Iris pigment epithelial cell (primary cell): ENCODE data around the gene RAET1L.
"Not testable (repeated sequence)": the region's sequence is repeated elsewhere in the genome, so short reads cannot be mapped to it uniquely, and the experiment has no call there.

ENCODE experiments used
- DNase-seq: peaks from one replicate; pipeline ENCODE4 v3.0.0-alpha.2; 2011; ENCODE audit warnings: low read depth

Gene RAET1L

GRCh38 chr6:150016324-150017185 is 8.8 kb downstream of the RAET1L start:
- DNase-seq, result peak; percentile 48

DNA sequence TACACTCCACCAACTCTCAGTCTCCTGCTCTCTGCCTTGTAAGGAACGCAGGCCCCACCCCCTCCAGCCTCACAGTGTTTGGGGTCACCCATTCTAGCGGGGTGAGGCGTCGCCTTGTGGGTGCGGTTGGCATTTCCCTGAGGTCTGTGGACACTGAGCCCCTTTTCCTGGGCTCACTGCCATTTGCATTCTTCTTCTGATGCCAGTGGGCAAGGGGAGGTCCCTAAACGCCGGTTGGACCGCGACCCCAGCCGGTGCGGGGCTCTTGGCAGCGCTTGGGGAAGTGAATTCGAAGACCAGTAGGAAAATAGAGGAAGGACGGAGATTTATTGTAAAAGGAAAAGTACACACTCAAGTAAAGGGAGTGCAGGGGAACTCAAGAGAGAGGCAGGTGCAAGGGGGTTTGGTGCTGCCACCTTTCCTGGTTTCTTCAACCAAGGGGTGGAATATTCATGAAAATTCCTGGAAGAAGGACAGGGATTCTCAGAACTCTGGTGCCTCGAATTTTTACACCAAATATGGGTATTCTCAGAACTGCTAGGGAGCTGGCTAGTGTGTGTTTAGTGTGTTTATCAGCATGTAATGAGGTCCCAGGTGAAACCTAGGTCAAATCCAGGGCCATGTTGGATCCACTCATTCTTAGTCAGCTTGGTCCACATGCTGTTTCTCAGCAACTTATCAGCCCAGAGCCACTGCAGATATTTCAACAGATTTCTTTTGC is 9.9 kb downstream of the RAET1L start:
- not testable (repeated sequence) for DNase-seq

DNA sequence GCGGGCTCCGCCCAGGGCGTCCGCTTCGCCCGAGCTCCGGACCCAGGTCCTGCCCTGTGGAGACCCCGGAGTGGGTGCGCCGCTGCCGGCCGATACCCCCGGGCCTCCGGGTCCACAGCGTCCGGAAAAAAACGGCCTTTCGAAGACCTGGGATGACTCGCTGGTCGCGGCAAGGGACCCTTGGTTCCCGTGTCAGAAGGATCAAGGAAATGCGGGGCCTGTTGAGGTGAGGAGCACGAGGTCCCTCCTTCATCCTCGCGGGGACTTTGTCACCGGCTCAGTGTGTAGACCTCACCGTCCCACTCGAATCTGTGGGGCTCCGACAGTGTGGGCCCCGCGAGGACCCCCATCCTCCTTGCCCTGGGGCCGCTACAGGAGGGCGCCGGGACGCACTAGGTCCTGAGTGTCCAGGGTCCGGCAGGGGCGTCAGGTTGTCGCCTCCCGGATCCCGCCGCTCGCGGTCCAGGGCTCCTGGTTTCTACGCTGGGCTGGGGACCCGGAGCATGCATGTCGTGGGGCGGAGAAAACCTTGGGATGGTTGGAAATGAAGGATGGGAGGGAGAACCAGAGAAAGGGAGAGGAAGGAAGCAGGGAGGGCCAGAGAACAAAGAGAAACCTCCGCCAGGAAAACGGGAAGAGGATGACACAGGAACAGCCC is 10.6 kb downstream of the RAET1L start:
- not testable (repeated sequence) for DNase-seq

GRCh38 chr6:150013785-150014622 is 11.3 kb downstream of the RAET1L start:
- DNase-seq, result not testable (repeated sequence)

- DNase-seq, result not testable (repeated sequence)
Measured at GRCh38 chr6:150012846-150013784, 12.2 kb downstream of the RAET1L start.

- DNase-seq, result no peak
Measured at GRCh38 chr6:150008588-150008987, 16.7 kb downstream of the RAET1L start.

DNA sequence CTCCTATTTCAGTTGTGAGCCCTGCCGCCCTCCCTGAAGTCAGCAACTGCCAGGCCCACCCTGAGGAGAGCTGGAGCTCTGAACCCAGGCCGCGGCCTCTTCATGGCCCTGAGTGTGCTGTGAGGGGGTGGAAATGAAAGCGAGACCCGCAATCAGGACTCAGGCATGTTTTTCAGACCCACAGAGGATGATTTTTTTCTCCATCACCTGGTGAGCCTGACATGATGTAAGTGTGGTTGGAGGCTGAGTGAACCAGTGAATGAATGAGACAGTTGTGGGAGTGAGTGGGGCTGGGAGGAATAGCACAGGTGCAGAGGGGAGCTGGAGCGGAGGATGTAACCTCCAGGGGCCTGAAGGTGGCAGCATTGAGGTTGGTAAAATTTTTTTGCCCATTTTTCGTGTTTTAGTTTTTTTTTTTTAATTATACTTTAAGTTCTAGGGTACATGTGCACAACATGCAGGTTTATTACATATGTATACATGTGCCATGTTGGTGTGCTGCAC is 18.3 kb downstream of the RAET1L start:
- peak; percentile 25 for DNase-seq

DNA sequence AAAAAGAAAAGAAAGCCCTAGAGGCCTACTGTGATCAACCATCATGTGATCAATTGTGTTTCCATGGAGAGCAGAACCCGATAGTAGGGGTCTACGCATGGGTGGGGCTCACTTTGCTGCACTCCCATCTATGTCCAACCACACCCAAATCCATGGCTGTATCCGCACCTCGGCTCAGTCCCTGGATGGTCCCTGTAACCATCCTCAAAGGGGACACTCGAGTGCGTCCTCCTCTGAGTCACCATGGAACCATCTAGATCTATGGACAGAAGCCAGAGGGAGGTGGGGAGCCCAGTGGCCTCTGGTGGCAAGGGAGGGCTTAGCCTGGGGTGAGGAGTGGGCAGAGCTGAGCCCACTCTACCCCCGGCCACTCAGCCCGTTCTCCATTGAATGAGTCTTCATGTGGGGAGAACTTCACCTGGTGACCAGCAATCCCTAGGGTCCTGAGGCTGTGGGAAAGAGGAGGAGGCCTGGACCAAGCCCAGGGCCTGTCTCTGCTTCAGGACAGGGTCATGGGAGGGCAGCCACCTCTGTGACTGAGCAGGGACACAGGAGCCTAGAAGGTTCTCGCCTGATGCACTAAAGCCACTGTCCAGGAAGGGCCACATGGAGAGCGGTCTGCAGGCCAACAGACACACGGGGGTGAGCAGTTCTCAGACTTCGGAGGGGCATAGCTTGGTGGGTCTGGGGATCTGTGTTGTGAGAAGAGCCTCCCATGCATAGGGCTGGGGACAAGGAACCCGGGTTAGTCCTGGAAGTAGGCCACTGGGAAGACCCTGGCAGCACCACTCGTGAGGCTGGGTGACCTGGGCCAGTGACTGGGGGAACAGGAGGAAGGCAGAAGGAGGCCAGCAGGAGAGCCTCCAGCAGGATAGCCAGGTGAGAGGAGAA is 19.3 kb downstream of the RAET1L start:
- DNase-seq, result no peak

- peak; percentile 86 for DNase-seq
Measured at GRCh38 chr6:150004783-150005717, 20.3 kb downstream of the RAET1L start.

- no peak for DNase-seq
Measured at GRCh38 chr6:150004101-150004782, 21.1 kb downstream of the RAET1L start.

DNA sequence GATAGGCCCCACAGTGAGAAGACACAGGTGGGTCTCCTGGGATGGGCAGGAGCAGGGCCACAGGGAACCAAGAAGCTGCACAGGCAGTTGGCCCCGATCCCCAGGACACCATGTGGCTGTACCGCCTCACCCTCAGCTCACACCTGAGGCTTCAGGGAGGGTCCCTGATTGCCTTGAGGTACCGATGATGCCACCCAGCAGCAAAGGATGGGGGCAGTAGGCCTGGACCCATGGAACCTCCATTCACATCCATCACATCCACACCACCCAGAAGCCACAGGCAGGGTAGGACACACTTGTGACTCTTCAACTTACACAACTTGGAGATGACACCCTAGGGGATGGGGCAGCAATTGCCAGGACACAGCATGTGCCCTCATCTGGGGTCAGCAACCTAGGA is 21.7 kb downstream of the RAET1L start:
- not testable (repeated sequence) for DNase-seq

- no peak for DNase-seq
Measured at GRCh38 chr6:150002710-150003109, 22.6 kb downstream of the RAET1L start.

- no peak for DNase-seq
Measured at GRCh38 chr6:150001295-150002008, 23.9 kb downstream of the RAET1L start.

GRCh38 chr6:149999636-150000035 is 25.7 kb downstream of the RAET1L start:
- DNase-seq, result no peak

DNA sequence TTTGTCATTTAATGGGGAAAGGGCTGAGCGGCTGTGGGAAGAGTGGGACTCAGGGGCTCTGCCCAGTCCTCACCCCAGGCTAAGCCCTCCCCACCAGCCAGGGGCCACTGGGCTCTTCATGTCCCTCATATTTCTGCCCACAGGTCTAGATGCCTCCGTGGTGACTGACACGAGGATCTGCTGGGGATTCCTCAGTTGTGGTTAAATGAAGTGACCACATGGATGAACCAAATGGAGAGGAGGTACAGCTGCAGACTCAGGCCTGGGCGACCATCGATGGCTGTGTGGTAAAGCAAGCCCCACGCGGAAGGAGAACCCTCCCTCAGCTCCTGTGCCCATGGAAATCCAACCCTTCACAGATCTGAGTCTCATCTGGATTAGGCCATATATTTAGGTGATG is 29.4 kb downstream of the RAET1L start:
- DNase-seq, result no peak

DNA sequence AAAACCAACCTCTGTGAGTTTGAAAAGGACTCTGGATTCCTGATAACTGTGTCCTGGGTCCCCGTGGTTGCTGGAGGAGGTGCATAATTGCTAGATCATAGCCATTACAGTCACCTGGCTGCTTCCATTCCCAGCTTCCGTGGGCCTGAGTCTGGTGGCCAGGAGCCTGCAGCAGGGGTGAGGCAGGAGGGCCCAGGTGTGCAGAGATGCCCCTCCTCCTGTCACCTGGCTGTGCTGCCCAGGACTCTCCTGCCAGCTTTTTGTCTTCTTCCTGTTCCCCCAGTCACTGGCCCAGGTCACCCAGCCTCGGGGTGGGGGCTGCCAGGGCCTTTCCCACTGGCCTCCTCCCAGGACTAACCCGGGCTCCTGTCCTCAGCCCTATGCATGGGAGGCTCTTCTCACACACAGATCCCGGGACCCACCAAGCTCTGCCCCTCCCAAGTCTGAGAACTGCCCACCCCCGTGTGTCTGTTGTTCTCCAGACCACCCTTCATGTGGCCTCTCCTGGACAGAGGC is 30.0 kb downstream of the RAET1L start:
- DNase-seq, result no peak

- DNase-seq, result no peak
Measured at GRCh38 chr6:149991838-149992237, 33.5 kb downstream of the RAET1L start.
